NCI-H146 treated with DMSO at 0.1 percent for 48 hours (cell line): ENCODE measurements around the gene TSPYL1.

Experiments used
- DNase-seq: peaks from one replicate; lab custom pipeline; 2025; ENCODE audit not compliant: unreplicated experiment; lab: John Stamatoyannopoulos, UW

The TSPYL1 gene

GRCh38 chr6:116265041-116265829 lies 14.5 kb downstream of the TSPYL1 start:
- DNase-seq: no peak

DNA sequence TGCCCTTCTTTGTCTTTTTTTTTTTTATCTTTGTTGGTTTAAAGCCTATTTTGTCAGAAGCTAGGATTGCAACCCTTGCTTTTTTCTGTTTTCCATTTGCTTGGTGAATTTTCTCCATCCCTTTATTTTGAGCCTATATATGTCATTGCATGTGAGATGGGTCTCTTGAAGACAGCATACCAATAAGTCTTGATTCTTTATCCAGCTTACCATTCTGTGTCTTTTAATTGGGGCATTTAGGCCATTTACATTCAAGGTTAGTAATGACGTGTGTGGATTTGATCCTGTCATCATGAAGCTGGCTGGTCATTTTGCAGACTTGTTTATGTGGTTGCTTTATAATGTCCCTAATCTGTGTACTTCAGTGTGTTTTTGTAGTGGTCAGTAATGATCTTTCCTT lies 16.4 kb downstream of the TSPYL1 start:
- no peak for DNase-seq

- DNase-seq: no peak
Measured at GRCh38 chr6:116258520-116258919, 21.2 kb downstream of the TSPYL1 start.

- DNase-seq: no peak
Measured at GRCh38 chr6:116256694-116257093, 23.0 kb downstream of the TSPYL1 start.

GRCh38 chr6:116255246-116255800 lies 24.4 kb downstream of the TSPYL1 start:
- peak; percentile 28 for DNase-seq

- no peak for DNase-seq
Measured at GRCh38 chr6:116254297-116255056, 25.3 kb downstream of the TSPYL1 start.

DNA sequence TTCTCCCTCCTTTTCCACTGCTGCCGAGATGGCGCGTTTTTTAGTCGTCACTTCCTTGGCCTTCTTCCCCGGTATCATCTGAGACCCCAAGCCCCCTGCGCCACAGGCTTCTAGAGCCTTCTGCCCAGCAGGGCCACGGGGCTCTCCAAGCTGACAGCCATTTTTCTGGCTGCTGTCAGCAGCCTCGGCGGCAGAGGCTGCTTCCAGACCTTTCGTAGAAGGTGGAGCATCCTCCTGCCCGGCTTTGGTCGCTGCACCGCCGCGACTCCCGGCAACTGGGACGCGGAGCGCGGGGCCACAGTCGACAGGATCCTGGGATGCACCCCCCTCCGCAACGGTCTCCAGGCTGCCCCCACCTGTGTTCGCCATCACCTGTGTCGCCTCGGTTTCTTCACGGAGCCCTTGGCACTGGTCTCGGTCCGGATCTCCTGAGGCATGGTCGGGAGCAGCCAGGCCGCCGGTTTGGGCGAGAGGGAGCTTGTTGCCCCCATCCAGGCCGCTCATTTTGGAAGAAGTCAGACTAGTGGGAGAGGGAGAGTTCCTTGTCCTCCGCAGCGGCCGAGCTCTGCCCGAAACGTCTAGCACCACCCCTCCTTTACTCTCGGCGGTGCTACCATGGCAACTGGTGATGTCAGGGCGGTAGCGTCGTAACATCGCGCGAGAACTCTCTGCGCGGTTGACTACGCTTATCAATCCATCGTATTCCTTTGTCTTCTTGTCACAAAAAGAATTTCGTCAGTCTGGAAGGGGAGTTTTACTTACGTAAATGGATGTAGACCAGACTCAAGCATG lies 26.0 kb downstream of the TSPYL1 start, which contains the start of gene TSPYL4:
TSPYL4 (minus strand) TSS at position 571 of the 792 bp plus-strand sequence; CDS start at position 504, 67 bp downstream.
- peak; percentile 93 for DNase-seq

DNA sequence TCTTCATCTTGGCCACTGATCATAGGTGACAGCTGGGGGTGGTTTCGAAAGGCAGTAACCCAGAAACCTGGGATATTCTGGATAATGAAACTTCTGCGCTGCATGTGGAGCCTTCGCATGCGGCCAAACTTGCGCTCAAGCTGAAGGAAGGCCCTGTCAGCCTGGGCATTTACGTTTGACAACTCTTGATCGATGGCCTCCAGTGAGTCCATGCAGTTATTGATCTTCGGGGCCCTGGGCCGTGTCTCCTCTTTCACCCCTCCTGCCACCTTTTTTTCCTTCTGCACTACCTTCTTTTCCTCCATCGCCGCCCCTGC lies 26.6 kb downstream of the TSPYL1 start:
- DNase-seq: no peak

DNA sequence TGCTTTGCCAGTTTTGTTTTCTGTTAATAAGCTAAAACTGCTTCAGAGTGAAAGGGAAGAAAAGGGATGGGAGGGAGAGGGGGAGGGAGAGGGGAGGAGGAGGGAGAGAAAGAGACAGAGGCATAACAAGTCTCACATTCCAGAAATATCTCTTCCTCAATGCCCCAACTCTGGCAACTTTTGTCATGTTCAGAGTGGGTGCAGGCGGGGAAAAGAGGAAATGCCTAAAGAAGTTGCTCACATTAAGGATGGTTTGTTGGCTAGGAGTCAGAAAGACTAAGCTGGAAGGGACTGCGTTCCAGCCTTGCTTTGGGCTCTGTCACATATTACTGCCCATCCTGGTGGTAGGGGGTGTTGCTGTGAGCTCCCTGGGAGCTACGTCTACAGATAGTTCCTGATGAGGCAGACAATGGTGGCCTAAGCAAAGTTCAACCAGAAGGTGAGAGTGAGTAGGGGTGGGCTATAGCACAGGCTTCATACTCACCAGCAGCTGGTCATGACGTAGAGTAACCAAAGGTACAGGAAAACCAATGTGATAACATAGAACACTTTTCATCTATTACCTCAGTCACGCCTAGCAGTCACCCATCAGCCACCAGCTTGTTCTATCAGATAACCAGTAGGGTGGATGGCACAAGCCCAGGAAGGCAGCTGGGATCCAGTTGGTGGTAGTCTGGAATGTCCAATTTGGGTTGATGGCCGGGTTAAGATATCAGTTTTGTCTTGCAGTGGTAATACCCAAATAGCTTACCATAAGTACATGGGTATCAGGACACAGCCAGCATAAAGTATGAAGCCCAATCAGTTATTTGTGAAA lies 28.0 kb downstream of the TSPYL1 start:
- DNase-seq: no peak

DNA sequence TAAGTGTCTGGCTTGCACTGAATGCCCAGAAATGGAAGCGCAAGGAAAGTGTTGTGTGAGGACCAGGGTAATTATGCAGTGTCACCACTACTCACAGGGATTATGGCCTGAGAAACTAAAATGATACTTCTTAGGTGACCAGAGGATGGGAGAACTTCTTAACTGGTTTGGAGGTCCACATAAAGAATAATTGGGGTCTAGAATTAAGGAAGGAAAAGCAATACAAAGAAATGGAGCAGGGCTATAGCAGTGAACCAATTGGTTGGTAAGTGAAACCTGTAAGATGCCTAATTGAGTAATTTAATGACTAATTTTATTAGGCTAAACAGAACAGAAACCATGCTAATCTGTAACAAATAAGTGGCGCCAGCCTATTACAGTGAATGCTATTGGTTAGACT lies 31.2 kb downstream of the TSPYL1 start:
- DNase-seq: no peak

GRCh38 chr6:116247285-116247684 lies 32.4 kb downstream of the TSPYL1 start:
- DNase-seq: no peak

DNA sequence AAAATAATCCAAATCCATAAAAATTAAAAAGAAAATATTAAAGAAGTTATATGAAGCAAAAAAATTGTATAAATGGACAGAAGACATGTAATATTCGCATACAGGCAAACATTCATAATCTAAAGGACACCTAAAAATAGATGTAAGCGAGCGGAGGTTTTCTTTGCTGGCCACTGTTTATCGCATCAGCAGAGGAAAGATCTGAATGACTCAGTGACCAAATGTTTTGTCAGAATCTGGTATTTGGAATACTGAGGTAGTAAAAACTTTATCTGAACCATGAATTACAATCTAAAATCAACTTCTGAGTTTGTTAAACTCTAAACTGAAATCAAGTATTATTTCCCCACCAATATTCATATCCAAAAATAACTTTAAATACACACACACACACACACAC lies 33.6 kb downstream of the TSPYL1 start:
- DNase-seq: no peak

DNA sequence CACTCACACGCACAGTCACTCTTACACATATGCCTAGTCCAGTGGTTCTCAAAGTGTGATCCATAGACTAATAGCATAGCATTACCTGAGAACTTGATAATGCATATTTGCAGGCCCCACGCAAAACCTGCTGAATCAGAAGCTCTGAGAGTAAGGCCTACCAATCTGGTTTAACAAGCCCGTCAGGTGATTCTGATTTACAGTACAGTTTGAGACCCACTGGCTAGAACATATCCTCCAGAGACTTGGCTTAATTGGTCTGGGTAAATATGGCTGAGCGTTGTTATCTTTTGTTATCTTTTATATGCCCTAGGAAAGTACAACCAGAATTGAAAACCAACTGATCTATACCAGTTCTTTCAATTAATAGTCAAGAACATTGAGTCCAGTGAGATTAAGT lies 35.4 kb downstream of the TSPYL1 start:
- DNase-seq: no peak

GRCh38 chr6:116239856-116240255 lies 39.9 kb downstream of the TSPYL1 start:
- no peak for DNase-seq

DNA sequence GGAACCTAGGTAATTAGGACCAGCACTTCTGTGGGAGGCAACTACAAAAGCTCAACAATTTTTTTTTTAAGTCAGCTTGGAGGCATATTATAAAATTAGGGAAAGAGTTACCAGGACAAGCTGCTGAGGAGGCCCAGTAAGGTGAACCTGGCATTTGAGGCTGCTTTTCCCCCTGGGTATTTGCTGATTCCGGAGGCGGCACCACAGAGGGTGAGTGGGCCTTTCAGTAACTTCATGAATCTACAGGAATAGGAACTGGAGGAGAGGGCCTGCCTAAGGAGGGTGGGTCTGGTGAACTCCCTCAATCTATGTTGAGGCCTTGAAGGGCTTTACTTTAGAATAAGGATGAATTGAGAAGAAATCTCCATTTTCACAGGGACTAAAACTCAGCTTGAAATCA lies 40.5 kb downstream of the TSPYL1 start:
- DNase-seq: no peak

- no peak for DNase-seq
Measured at GRCh38 chr6:116238083-116238482, 41.6 kb downstream of the TSPYL1 start.

- no peak for DNase-seq
Measured at GRCh38 chr6:116234689-116235088, 45.0 kb downstream of the TSPYL1 start.

DNA sequence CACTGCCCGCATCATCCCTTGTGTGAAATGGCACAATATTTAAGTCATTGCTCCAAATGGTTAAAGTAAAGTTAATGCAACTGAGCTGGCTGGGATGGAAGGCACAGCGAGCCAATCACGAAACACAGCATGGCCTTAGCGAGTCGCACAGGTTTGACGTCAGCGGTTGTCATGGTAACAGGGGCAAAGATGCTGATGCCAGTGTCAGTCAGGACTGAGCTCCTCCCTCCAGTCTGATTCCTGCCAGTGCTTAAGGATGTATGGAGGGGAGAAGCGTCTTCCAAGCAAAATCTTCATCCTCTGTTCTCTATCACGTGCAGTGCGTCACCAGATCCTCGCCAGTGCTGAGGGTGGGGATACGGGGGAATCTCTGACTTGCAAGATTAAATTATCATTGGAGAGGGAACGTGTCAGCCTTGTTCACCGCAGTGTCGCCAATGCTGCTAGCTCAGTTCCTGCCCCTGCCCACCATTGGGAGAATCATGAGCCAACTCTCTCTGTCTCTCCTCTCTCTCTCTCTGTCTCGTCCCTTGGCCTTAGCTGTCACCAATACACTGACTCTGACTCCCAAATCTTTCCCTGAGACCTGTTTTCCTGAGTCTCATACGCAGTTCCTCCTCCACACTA lies 50.3 kb downstream of the TSPYL1 start:
- DNase-seq: no peak
